ENCODE measurements around the gene SLC45A1. TPM values are rescaled to one million over a fixed set of nuclear protein-coding genes. Genes with fewer than 3 reads are reported as not detected.

The SLC45A1 gene
- total RNA-seq, 1 experiment from 2014 or later, result 13.8 TPM

DNA sequence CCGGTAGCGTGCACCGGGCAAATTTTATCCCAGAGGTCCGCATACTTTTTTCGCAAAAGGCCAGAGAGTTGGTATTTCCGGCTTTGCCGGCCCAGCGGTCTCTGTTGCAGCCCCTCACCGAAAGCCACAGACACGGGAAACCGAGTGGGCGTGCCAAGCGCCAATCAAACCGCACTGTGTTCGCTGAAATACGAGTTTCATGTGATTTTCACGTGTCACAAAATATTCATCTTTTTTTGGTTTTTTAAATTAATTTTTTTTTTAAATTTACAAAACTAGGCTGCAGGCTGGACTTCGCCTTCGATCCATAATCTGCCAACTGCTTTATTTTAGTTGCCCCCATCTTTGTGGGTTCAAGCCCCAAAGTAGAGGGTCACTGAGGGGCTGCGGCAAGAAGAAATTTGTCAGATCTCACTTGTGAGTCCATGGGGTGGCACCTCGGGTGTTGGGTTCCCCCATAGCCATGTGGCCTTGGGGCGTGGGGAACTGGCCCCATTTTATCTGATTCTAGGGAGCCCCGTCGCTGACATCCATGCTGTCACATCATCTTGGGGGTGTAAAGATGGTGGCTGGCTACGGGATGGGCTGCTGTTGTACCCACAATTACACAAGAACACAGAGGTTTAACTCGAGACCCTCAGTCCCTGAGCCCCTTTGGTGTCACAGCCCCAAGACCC is 20.8 kb downstream of the SLC45A1 start:
- H3K9me3 ChIP-seq (ENCODE audit: control insufficient read depth in 1 of 2, insufficient read depth in 1 of 2, low read depth in 1 of 2, low read length in 2 of 2), result no peaks in the 10 kb centered on the region
- no peaks in the 10 kb centered on the region for H3K79me2 ChIP-seq (ENCODE audit: insufficient read depth, low read length)
- DNase-seq (ENCODE audit: low read depth, low spot score), result no peak
- H3K4me3 ChIP-seq (replicated peaks in 1 of 2; ENCODE audit: low read depth in 1 of 2, low read length in 2 of 2), result no peak overlapping the region
- ChIA-PET CTCF (no interaction called here), RAD21 (ENCODE audit: low non-redundant PET in 1 of 2, low total read pairs in 2 of 2, uncharacterized antibody in 2 of 2, unreplicated experiment in 2 of 2) (no interaction called here), POLR2A (no interaction called here)
- H3K27ac ChIP-seq (ENCODE audit: low read depth, low read length), result no peak overlapping the region
- ATAC-seq, result no peak
- H3K9me2 ChIP-seq (ENCODE audit: insufficient read depth), result no peaks in the 10 kb centered on the region
- H3K4me1 ChIP-seq (ENCODE audit: control insufficient read depth in 1 of 2, insufficient read depth in 2 of 2, low read length in 2 of 2), result peaks cover 8 to 16% of the 10 kb centered on the region in 2 experiments
- no peaks in the 10 kb centered on the region for H4K20me1 ChIP-seq (ENCODE audit: insufficient read depth)
- no peaks in the 10 kb centered on the region for H3K27me3 ChIP-seq (ENCODE audit: insufficient read depth, low read length)
- intact Hi-C loops (cut with micrococcal nuclease), result no loop called here
- no peak overlapping the region for H3K9ac ChIP-seq (ENCODE audit: low read length)
- peaks cover 0 to 3% of the 10 kb centered on the region in 2 experiments; a peak in 1 of 4 replicates for H3K36me3 ChIP-seq (ENCODE audit: control insufficient read depth in 1 of 2, insufficient read depth in 2 of 2, low read length in 2 of 2)
- no TSS peak for BruUV-seq (replicated peaks)
- H2AFZ ChIP-seq (ENCODE audit: low read depth, low read length, poor library complexity, severe bottlenecking), result no peak overlapping the region
- H3K4me2 ChIP-seq (ENCODE audit: low read length), result no peak overlapping the region
- no peak for TF ChIP-seq YY1 (IDR thresholded peaks at IDR 0.05; ENCODE audit: extremely low read depth, insufficient replicate concordance, low read depth, low read length)
- TF ChIP-seq REST (IDR thresholded peaks at IDR 0.05; ENCODE audit: low read depth), result no peak
- no peak for TF ChIP-seq EZH2 (IDR thresholded peaks at IDR 0.05)
- TF ChIP-seq, protein P1, sequence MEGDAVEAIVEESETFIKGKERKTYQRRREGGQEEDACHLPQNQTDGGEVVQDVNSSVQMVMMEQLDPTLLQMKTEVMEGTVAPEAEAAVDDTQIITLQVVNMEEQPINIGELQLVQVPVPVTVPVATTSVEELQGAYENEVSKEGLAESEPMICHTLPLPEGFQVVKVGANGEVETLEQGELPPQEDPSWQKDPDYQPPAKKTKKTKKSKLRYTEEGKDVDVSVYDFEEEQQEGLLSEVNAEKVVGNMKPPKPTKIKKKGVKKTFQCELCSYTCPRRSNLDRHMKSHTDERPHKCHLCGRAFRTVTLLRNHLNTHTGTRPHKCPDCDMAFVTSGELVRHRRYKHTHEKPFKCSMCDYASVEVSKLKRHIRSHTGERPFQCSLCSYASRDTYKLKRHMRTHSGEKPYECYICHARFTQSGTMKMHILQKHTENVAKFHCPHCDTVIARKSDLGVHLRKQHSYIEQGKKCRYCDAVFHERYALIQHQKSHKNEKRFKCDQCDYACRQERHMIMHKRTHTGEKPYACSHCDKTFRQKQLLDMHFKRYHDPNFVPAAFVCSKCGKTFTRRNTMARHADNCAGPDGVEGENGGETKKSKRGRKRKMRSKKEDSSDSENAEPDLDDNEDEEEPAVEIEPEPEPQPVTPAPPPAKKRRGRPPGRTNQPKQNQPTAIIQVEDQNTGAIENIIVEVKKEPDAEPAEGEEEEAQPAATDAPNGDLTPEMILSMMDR (IDR thresholded peaks at IDR 0.05 in 2 of 3, conservative IDR thresholded peaks at IDR 0.05 in 1 of 3; ENCODE audit: borderline replicate concordance in 1 of 3, insufficient read depth in 1 of 3, low read depth in 2 of 3, low read length in 2 of 3), result no peak

Measured in HCT116 (cell line).